Fibroblast of pulmonary artery (primary cell): ENCODE data around the gene COL15A1.

Experiments
- DNase-seq: peaks from one replicate; pipeline ENCODE4 v3.0.0-alpha.2; 2010; ENCODE audit warnings: low read depth
- H3K4me3 ChIP-seq: replicated peaks from 2 replicates; pipeline ENCODE4 v1.5.1; 2011; ENCODE audit warnings: low read depth, mild to moderate bottlenecking, control low read depth, low read length, moderate library complexity
- TF ChIP-seq, protein P1 (sequence below): IDR thresholded peaks from 2 replicates; pipeline ENCODE4 v1.5.1; 2011; ENCODE audit warnings: mild to moderate bottlenecking, control low read depth, low read length, inconsistent platforms; ENCODE audit errors: missing control alignments

The COL15A1 gene

DNA sequence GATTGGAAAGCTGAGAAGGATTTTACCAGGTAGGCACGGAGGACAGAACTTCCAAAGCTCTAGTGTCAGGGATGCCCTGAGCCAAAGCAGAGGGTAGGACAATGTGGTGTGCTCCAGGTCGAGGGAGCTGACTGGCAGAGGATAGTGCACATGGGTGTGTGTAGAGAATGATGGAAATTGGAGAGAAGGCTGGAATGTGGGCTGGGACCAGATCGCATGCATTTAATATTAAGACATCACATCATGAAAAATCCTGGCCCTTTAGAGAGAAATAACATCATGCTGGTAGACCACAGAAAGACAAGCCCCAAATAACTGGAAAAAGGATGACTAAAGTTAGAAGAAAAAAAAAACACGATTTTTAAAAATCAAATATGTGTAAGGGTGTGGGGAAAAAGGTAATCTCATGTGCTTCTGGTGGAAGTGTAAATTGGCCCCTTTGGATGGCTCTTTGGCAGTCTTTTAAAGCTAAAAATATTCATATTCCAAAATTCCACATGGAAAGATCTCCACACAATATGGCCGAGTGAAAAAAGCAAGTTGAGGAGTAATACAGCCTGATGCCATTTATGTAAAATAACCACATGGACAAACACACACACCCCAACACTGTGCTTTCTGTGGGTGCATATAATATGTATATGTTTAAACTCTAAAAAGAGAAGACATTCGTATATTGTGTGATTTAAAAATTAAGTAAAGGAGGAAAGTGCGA, 94.2 kb downstream of the COL15A1 start:
- no peak for DNase-seq
- H3K4me3 ChIP-seq = no peak overlapping the region
- TF ChIP-seq, protein P1, sequence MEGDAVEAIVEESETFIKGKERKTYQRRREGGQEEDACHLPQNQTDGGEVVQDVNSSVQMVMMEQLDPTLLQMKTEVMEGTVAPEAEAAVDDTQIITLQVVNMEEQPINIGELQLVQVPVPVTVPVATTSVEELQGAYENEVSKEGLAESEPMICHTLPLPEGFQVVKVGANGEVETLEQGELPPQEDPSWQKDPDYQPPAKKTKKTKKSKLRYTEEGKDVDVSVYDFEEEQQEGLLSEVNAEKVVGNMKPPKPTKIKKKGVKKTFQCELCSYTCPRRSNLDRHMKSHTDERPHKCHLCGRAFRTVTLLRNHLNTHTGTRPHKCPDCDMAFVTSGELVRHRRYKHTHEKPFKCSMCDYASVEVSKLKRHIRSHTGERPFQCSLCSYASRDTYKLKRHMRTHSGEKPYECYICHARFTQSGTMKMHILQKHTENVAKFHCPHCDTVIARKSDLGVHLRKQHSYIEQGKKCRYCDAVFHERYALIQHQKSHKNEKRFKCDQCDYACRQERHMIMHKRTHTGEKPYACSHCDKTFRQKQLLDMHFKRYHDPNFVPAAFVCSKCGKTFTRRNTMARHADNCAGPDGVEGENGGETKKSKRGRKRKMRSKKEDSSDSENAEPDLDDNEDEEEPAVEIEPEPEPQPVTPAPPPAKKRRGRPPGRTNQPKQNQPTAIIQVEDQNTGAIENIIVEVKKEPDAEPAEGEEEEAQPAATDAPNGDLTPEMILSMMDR = no peak

DNA sequence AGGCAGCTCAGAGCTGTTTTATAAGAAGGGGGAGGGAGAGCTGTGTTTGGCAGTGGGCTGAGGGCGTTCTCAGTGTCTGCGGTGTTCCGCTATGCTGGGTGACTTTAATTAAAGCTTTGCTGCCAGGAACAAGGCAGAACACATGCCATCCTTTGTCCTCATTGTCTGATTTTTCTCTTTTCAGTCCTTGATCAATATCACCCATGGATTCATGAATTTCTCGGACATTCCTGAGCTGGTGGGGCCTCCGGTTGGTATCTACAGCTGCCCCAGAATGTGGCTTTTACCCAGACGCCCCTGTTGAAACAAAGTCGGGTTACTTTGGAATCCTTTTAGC, 94.7 kb downstream of the COL15A1 start:
- DNase-seq = no peak
- no peak overlapping the region for H3K4me3 ChIP-seq
- TF ChIP-seq, protein P1 = no peak

DNA sequence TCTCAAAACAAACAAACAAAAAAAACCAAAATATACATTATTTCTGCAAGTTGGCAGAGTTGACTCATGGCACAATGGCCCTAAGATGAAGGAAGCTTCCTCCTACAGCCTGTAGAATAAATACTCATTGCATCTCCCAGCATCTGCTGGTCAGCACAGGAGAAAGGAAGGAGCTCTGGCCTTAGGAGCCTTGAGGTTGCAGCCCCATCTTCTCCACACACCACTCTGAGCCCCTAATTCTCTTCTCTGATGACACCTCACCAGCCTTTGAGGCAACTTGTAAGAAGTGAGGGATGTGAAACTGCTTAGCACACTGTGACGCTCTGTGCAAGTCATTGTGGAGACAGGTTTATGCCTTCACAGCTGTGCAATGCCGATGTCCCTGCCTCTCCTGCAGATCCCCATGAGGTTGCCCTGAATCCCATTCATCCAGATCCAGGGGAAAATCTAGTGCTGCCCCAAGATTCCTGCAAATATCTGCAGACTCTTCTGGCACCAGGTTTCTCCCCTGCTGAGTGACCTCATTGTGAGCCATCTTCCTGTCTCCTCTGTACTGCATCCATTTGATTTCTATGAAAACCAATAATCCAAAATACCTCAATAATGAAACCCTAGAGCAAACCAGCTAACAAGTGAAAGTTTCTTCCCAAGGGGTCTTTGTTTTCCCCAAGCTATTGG, 95.9 kb downstream of the COL15A1 start:
- H3K4me3 ChIP-seq = no peak overlapping the region
- TF ChIP-seq, protein P1 = no peak
- no peak for DNase-seq

DNA sequence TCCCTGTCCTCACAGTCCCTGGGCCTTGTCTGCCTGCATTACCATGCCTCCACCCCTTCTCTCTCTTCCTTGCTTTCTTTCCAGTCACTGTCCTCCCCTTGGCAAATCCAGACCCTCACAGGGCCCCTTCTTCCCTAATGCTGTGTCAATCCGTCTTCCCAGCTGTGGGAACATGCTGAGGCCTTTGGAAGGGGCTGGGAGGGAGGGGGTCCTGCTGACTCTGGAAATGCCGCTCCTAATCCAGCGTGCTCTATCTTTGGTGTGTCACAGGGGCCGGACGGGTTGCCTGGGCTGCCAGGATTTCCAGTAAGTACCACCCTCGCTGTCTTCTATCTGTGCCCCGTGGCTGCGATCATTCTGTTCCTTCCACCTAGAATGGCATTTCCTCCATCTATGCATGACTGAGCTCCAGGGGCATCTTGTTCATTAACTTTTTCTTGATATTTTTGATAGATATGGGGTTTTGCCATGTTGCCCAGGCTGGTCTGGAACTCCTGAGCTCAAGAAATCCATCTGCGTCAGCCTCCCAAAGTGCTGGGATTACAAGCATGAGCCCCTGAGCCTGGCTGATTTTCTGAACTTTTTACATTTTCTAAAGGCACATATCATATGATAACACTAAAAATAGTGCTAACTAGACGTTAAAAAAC, 96.7 kb downstream of the COL15A1 start:
- TF ChIP-seq, protein P1 = no peak
- H3K4me3 ChIP-seq = no peak overlapping the region
- no peak for DNase-seq

DNA sequence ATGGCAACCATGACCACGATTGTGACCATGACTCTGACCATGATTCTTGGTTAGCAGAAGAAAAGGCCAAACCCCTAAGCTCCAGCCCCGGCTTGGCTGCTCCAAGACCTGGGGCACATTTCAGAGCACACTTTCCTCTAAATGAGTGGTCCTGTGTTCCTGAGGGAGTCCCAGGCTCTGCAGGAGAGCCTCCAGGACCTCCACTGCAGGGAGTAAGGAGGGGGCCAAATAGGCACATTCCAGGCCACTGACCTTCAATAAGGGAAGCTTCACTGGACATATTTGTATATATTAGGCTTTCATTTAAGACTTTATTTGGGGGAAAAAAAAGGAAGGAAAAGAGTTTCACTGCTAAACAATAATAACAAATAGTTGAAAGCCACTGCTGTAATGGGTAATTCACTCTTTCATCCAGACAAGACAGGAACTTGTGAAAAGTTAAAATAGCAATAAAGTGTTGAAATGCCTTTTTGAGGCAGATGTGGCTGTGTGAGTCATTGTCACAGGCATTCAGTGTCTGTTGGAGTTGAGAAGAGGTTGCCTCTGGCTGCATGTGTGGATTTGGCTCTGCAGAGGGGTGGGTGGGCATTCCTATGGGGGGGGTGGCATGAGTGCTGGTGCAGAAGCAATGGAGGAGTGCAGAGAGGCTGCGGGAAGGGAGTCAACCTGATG, 97.3 kb downstream of the COL15A1 start:
- H3K4me3 ChIP-seq = no peak overlapping the region
- TF ChIP-seq, protein P1 = no peak
- DNase-seq = peak; percentile 65

DNA sequence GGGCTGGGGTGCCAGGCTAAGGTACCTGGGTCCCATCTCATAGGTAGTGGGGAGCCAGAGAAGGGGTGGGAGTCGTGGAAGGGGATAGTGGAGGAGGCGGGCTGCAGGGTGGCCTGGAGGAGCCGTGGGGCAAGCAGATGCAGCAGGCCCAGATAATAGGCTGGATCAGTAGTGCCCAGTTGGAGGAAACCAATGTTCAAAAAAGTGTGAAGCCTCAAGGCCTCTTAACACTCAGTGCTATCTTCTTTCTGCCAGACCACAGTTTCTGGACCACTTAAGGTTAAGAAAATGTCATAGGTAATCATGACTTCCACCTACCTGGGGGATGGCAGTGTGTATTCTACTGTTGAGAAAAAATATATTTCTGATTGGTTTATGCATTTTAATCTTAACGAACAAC, 97.9 kb downstream of the COL15A1 start:
- no peak for DNase-seq
- TF ChIP-seq, protein P1 = no peak
- no peak overlapping the region for H3K4me3 ChIP-seq
